ENCODE results near the gene SLIT1.

GRCh38 chr10:97063271-97063982 lies 122.3 kb downstream of the SLIT1 start:
- TF ChIP-seq CTCF (IDR thresholded peaks at IDR 0.05; ENCODE audit: poor library complexity, severe bottlenecking) (no peak), TAF1 (IDR thresholded peaks at IDR 0.05; ENCODE audit: low read depth) (no peak), POLR2AphosphoS5 (IDR thresholded peaks at IDR 0.05) (no peak)

All from neural cell (in vitro differentiated cells).